Caco-2 (cell line): ENCODE results near the gene WNK1. TPM values are rescaled to one million over a fixed set of nuclear protein-coding genes. Genes with fewer than 3 reads are reported as not detected.

Experiments used
- BruUV-seq: library from RNA; stranded (reverse); fragments of 400-500 nt; replicated peaks from 2 replicates; lab custom pipeline; 2021; lab: Mats Ljungman, UMichigan
- CTCF ChIA-PET: fragments of 300-600 bp; sonication (Branson Sonifier 250); formaldehyde crosslinking; loops from one replicate; lab custom pipeline; 2022; ENCODE audit warnings: antibody characterized with exemption; lab: Charles Lee
- POLR2A ChIA-PET: fragments of 300-600 bp; sonication (Branson Sonifier 250); formaldehyde crosslinking; loops from one replicate; lab custom pipeline; 2022; ENCODE audit warnings: antibody characterized with exemption; lab: Charles Lee
- DNase-seq, 2 experiments: peaks; one replicate each; pipeline versions ENCODE4 v3.0.0 to v3.0.0-alpha.2; 2020 to 2022
- H3K27me3 ChIP-seq: replicated peaks from 2 replicates; pipeline ENCODE4 v1.6.0; 2011; ENCODE audit warnings: low read length; ENCODE audit not compliant: control insufficient read depth, insufficient read depth
- H3K36me3 ChIP-seq: 2 replicates; pipeline ENCODE4 v1.5.1; 2011; ENCODE audit warnings: low read length; ENCODE audit not compliant: control insufficient read depth, insufficient read depth
- H3K4me1 ChIP-seq: fragments of 250-450 bp; sonication (Bioruptor Pico); 2 replicates; pipeline ENCODE4 v1.5.1; 2020; ENCODE audit warnings: mild to moderate bottlenecking
- H3K4me3 ChIP-seq: 2 replicates; pipeline ENCODE4 v1.5.1; 2011; ENCODE audit warnings: low read depth, mild to moderate bottlenecking, control low read depth, low read length
- H3K9me3 ChIP-seq: fragments of 250-450 bp; sonication (Bioruptor Pico); 2 replicates; pipeline ENCODE4 v1.5.1; 2020; ENCODE audit warnings: mild to moderate bottlenecking, moderate library complexity
- H3K27ac Mint-ChIP-seq: one replicate; pipeline ENCODE4 v1.8.0; 2022; ENCODE audit warnings: mixed read lengths; ENCODE audit not compliant: unreplicated experiment
- H3K27me3 Mint-ChIP-seq: one replicate; pipeline ENCODE4 v1.8.0; 2022; ENCODE audit warnings: mixed read lengths; ENCODE audit not compliant: insufficient read depth, unreplicated experiment
- H3K36me3 Mint-ChIP-seq: one replicate; pipeline ENCODE4 v1.8.0; 2022; ENCODE audit warnings: mild to moderate bottlenecking, mixed read lengths; ENCODE audit not compliant: insufficient read depth, unreplicated experiment
- H3K4me1 Mint-ChIP-seq: one replicate; pipeline ENCODE4 v1.8.0; 2022; ENCODE audit warnings: low read depth, mixed read lengths; ENCODE audit not compliant: unreplicated experiment
- H3K4me3 Mint-ChIP-seq: one replicate; pipeline ENCODE4 v1.8.0; 2022; ENCODE audit warnings: mild to moderate bottlenecking, moderate library complexity, mixed read lengths; ENCODE audit not compliant: unreplicated experiment
- H3K9me3 Mint-ChIP-seq: one replicate; pipeline ENCODE4 v1.8.0; 2022; ENCODE audit warnings: mixed read lengths; ENCODE audit not compliant: unreplicated experiment
- intact Hi-C: fragments of 100-400 bp; cut with micrococcal nuclease; formaldehyde crosslinking; loops from one replicate; pipeline ENCODE4 v1.10.0; 2022; ENCODE audit not compliant: unreplicated experiment
- total RNA-seq: library from RNA; stranded (reverse); gene quantifications from 2 replicates; pipeline ENCODE4 v1.2.3, GENCODE V29; 2022
- TF ChIP-seq, protein P1 (sequence below), 2 experiments: fragments of 200-600 bp in 1 of 2; IDR thresholded peaks; 1 replicate in 1 of 2; 2 replicates in 1 of 2; pipeline versions ENCODE4 v1.5.1 to v1.8.0; 2011 to 2022; ENCODE audit warnings: antibody characterized with exemption in 1 of 2, control low read depth in 1 of 2, inconsistent platforms in 1 of 2, low read depth in 1 of 2, low read length in 1 of 2, mild to moderate bottlenecking in 1 of 2, moderate library complexity in 1 of 2; ENCODE audit not compliant: insufficient read depth in 1 of 2, severe bottlenecking in 1 of 2, unreplicated experiment in 1 of 2

WNK1 gene
- total RNA-seq, 1 experiment from 2014 or later, result 224 TPM

DNA sequence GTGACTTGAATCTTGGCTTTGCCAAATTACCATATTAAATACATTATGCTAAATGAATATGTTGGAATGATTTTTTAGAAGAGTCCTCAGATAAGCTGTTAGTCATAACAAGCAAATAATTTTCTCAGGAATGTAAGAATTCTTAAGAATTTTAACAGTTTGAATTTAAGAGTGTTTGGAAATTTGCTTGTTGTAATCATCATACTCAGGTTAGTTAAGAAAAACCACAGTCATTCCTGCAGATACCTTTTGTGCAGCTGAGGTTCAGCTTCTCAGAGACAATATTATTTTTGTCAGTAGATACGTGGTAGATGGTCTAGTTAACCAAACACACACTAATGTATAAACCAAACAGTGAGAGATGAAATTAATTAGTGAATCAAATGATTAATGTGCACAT is 8.9 kb downstream of the WNK1 start:
- H3K36me3 Mint-ChIP-seq, result peaks cover 24% of the 10 kb centered on the region
- no peak overlapping the region for H3K27ac Mint-ChIP-seq
- no TSS peak for BruUV-seq

DNA sequence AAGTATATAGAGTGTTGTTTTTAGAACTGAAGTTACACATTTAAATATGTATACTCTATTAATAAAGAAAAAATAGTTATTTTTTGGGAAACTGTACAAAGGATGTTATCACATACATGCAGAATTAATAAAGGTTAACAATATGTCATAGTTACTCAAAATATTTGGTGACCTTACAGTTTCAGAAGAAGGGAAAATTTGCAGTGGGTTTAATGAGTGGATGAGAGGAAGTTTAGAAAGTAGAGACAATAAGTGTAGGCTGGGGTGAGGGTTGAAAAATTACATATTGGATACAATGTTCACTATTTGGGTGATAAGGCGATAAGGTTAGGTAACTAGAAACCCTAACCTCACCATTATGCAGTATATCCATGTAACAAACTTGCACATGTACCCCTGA is 13.5 kb downstream of the WNK1 start:
- ChIA-PET CTCF (no interaction called here), POLR2A (no interaction called here)
- peaks cover 10% of the 10 kb centered on the region for H3K9me3 Mint-ChIP-seq
- Histone ChIP-seq H3K36me3 (no peaks in the 10 kb centered on the region), H3K4me3 (no peak overlapping the region), H3K9me3 (no peaks in the 10 kb centered on the region), H3K27me3 (no peaks in the 10 kb centered on the region), H3K4me1 (no peaks in the 10 kb centered on the region)
- intact Hi-C loops, result loop anchor here (1.0 kb wide), 1 partner anchor 9 kb away; no protein-coding TSS in a partner anchor
- peaks cover 11% of the 10 kb centered on the region for H3K4me1 Mint-ChIP-seq
- no peak overlapping the region for H3K27ac Mint-ChIP-seq
- H3K36me3 Mint-ChIP-seq, result peaks cover 30% of the 10 kb centered on the region
- no peaks in the 10 kb centered on the region for H3K27me3 Mint-ChIP-seq
- no peak for DNase-seq
- TSS peak; percentile 1 for BruUV-seq
- TF ChIP-seq, protein P1, sequence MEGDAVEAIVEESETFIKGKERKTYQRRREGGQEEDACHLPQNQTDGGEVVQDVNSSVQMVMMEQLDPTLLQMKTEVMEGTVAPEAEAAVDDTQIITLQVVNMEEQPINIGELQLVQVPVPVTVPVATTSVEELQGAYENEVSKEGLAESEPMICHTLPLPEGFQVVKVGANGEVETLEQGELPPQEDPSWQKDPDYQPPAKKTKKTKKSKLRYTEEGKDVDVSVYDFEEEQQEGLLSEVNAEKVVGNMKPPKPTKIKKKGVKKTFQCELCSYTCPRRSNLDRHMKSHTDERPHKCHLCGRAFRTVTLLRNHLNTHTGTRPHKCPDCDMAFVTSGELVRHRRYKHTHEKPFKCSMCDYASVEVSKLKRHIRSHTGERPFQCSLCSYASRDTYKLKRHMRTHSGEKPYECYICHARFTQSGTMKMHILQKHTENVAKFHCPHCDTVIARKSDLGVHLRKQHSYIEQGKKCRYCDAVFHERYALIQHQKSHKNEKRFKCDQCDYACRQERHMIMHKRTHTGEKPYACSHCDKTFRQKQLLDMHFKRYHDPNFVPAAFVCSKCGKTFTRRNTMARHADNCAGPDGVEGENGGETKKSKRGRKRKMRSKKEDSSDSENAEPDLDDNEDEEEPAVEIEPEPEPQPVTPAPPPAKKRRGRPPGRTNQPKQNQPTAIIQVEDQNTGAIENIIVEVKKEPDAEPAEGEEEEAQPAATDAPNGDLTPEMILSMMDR (IDR thresholded peaks at IDR 0.05; ENCODE audit: insufficient read depth in 1 of 2, low read depth in 1 of 2, low read length in 1 of 2, severe bottlenecking in 1 of 2, unreplicated experiment in 1 of 2), result no peak
- no peak overlapping the region for H3K4me3 Mint-ChIP-seq

More for the DNA sequence above, 8.9 kb downstream of the WNK1 start:
- H3K9me3 ChIP-seq, result no peaks in the 10 kb centered on the region
- peaks cover 23% of the 10 kb centered on the region for H3K4me1 Mint-ChIP-seq
- H3K9me3 Mint-ChIP-seq, result peaks cover 10% of the 10 kb centered on the region
- no peak for DNase-seq
- H3K4me1 ChIP-seq, result peaks cover 4% of the 10 kb centered on the region
- H3K27me3 ChIP-seq, result no peaks in the 10 kb centered on the region
- intact Hi-C loops, result no loop called here
- TF ChIP-seq, protein P1 (IDR thresholded peaks at IDR 0.05; ENCODE audit: insufficient read depth in 1 of 2, low read depth in 1 of 2, low read length in 1 of 2, severe bottlenecking in 1 of 2, unreplicated experiment in 1 of 2), result no peak
- ChIA-PET POLR2A (no interaction called here), CTCF (no interaction called here)
- no peaks in the 10 kb centered on the region for H3K27me3 Mint-ChIP-seq
- no peak overlapping the region for H3K4me3 Mint-ChIP-seq
- no peak overlapping the region for H3K4me3 ChIP-seq
- H3K36me3 ChIP-seq, result no peaks in the 10 kb centered on the region

GRCh38 chr12:768434-768833 is 16.1 kb downstream of the WNK1 start:
- no TSS peak for BruUV-seq
- TF ChIP-seq, protein P1 (IDR thresholded peaks at IDR 0.05; ENCODE audit: insufficient read depth in 1 of 2, low read depth in 1 of 2, low read length in 1 of 2, severe bottlenecking in 1 of 2, unreplicated experiment in 1 of 2), result no peak
- Histone ChIP-seq H3K4me3 (no peak overlapping the region), H3K4me1 (no peaks in the 10 kb centered on the region; the same call in 1 of the 2 replicates), H3K27me3 (no peaks in the 10 kb centered on the region), H3K36me3 (no peaks in the 10 kb centered on the region), H3K9me3 (no peaks in the 10 kb centered on the region)
- Mint-ChIP-seq H3K9me3 (no peaks in the 10 kb centered on the region), H3K27me3 (no peaks in the 10 kb centered on the region), H3K4me3 (no peak overlapping the region), H3K36me3 (peaks cover 13% of the 10 kb centered on the region), H3K27ac (no peak overlapping the region), H3K4me1 (peaks cover 4% of the 10 kb centered on the region)
- intact Hi-C loops, result no loop called here
- ChIA-PET POLR2A (no interaction called here), CTCF (interaction anchor here (1.1 kb wide), 1 partner anchor 13 kb away, joined by 4 read pairs; no protein-coding TSS in a partner anchor)
- DNase-seq, result no peak
